Mesothelial cell of epicardium (in vitro differentiated cells): ENCODE results near the gene LTF. TPM values are rescaled to one million over a fixed set of nuclear protein-coding genes. Genes with fewer than 3 reads are reported as not detected.

Source experiments
- DNase-seq, 2 experiments: peaks; one replicate each; pipeline ENCODE4 v3.0.0; 2021; ENCODE audit warnings: low spot score in 2 of 2; ENCODE audit not compliant: unreplicated experiment in 2 of 2
- H3K27ac Mint-ChIP-seq: 2 replicates; pipeline ENCODE4 v1.8.0; 2021; ENCODE audit warnings: mixed read lengths
- H3K27me3 Mint-ChIP-seq: 2 replicates; pipeline ENCODE4 v1.8.0; 2021; ENCODE audit warnings: low read depth, mixed read lengths
- H3K36me3 Mint-ChIP-seq: 2 replicates; pipeline ENCODE4 v1.8.0; 2021; ENCODE audit warnings: mixed read lengths
- H3K4me1 Mint-ChIP-seq: 2 replicates; pipeline ENCODE4 v1.8.0; 2021; ENCODE audit warnings: mixed read lengths
- H3K4me3 Mint-ChIP-seq: 2 replicates; pipeline ENCODE4 v1.8.0; 2021; ENCODE audit warnings: mild to moderate bottlenecking, moderate library complexity, mixed read lengths
- H3K9me3 Mint-ChIP-seq: 2 replicates; pipeline ENCODE4 v1.8.0; 2021; ENCODE audit warnings: mixed read lengths
- total RNA-seq: library from RNA; stranded (reverse); gene quantifications from 3 replicates; pipeline ENCODE4 v1.2.1, GENCODE V29; 2021
- TF ChIP-seq, protein P1 (sequence below): fragments of 200-600 bp; sonication (generic); IDR thresholded peaks from one replicate; pipeline ENCODE4 v1.5.0; 2021; ENCODE audit warnings: antibody characterized with exemption; ENCODE audit not compliant: unreplicated experiment

Gene LTF
- total RNA-seq, 1 donor from 2014 or later = not detected

- Mint-ChIP-seq H3K36me3 (no peaks in the 10 kb centered on the region), H3K4me3 (peak overlapping the region; percentile 17), H3K27ac (no peak overlapping the region)
These were observed 24.1 kb upstream of the LTF start for GRCh38 chr3:46488735-46489361.

DNA sequence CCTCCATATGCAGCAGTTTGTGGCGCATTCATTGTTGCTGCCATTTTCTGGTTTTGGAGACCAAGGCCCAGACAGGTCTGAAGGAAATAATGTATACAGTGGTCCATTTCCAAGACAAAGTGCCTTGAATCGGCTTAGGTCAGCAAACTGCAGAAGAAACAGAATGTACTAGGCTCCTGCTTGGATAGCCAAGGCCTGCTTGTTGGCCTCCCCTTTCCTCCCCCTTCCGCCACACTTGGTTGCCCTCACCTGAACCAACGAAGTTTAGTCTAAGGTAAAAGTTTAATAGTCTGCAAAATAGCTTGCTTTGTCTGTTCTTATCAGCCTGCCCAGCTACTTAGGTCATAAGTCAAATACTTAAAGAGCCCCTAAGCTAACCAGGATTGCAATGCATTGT is 21.1 kb upstream of the LTF start:
- Mint-ChIP-seq H3K27ac (no peak overlapping the region), H3K4me3 (no peak overlapping the region), H3K9me3 (no peaks in the 10 kb centered on the region), H3K27me3 (peaks cover 23% of the 10 kb centered on the region), H3K36me3 (no peaks in the 10 kb centered on the region), H3K4me1 (peaks cover 7% of the 10 kb centered on the region)
- no peak for DNase-seq
- TF ChIP-seq, protein P1, sequence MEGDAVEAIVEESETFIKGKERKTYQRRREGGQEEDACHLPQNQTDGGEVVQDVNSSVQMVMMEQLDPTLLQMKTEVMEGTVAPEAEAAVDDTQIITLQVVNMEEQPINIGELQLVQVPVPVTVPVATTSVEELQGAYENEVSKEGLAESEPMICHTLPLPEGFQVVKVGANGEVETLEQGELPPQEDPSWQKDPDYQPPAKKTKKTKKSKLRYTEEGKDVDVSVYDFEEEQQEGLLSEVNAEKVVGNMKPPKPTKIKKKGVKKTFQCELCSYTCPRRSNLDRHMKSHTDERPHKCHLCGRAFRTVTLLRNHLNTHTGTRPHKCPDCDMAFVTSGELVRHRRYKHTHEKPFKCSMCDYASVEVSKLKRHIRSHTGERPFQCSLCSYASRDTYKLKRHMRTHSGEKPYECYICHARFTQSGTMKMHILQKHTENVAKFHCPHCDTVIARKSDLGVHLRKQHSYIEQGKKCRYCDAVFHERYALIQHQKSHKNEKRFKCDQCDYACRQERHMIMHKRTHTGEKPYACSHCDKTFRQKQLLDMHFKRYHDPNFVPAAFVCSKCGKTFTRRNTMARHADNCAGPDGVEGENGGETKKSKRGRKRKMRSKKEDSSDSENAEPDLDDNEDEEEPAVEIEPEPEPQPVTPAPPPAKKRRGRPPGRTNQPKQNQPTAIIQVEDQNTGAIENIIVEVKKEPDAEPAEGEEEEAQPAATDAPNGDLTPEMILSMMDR = no peak

More at GRCh38 chr3:46488735-46489361, 24.1 kb upstream of the LTF start:
- no peaks in the 10 kb centered on the region for H3K9me3 Mint-ChIP-seq
- peak; percentile 84 to 94 for DNase-seq
- peaks cover 7% of the 10 kb centered on the region for H3K4me1 Mint-ChIP-seq
- TF ChIP-seq, protein P1 = peak; percentile 79
- H3K27me3 Mint-ChIP-seq = peaks cover 11% of the 10 kb centered on the region

GRCh38 chr3:46484911-46485778 is 20.4 kb upstream of the LTF start:
- H3K4me1 Mint-ChIP-seq = peaks cover 7% of the 10 kb centered on the region
- H3K36me3 Mint-ChIP-seq = no peaks in the 10 kb centered on the region
- H3K27me3 Mint-ChIP-seq = peaks cover 30% of the 10 kb centered on the region
- no peaks in the 10 kb centered on the region for H3K9me3 Mint-ChIP-seq
- no peak overlapping the region for H3K27ac Mint-ChIP-seq
- TF ChIP-seq, protein P1 = no peak
- no peak for DNase-seq
- H3K4me3 Mint-ChIP-seq = no peak overlapping the region

DNA sequence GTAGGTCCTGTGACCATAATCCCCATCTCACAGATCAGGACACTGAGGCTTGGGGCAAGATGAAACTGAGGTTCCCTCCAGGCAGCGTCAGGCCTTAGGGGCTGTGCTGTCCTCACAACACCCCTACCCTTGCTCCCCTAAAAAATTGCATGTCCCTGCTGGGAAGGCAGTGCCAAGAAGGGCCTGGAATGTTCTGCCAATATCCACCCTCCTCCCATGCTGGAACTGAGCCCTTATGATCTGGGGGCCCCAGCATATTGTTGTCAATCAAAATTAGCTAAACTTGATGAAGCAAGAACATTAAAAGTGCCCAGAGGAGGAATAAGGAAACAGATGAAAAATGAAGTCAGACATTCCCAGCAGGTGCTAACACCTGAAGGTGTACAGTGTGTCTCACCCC is 19.7 kb upstream of the LTF start:
- Mint-ChIP-seq H3K27me3 (peaks cover 34% of the 10 kb centered on the region), H3K4me3 (no peak overlapping the region), H3K36me3 (no peaks in the 10 kb centered on the region), H3K27ac (no peak overlapping the region), H3K4me1 (peaks cover 7% of the 10 kb centered on the region), H3K9me3 (no peaks in the 10 kb centered on the region)
- TF ChIP-seq, protein P1 = no peak
- DNase-seq = no peak

- TF ChIP-seq, protein P1 = no peak
- Mint-ChIP-seq H3K27me3 (peaks cover 37% of the 10 kb centered on the region), H3K4me1 (peaks cover 2% of the 10 kb centered on the region), H3K27ac (no peak overlapping the region), H3K4me3 (no peak overlapping the region), H3K9me3 (no peaks in the 10 kb centered on the region), H3K36me3 (no peaks in the 10 kb centered on the region)
- DNase-seq = no peak
These were observed 19.1 kb upstream of the LTF start for GRCh38 chr3:46483825-46484224.
